IgD-negative memory B cell (primary cell): ENCODE data around the gene MTCL1. TPM values are rescaled to one million over a fixed set of nuclear protein-coding genes. Genes with fewer than 3 reads are reported as not detected.

ENCODE experiments used
- H3K27ac Mint-ChIP-seq, 3 donors: one replicate each; pipeline ENCODE4 v1.8.0; 2020 to 2022; ENCODE audit warnings: mild to moderate bottlenecking in 3 of 3, mixed read lengths in 3 of 3, moderate library complexity in 1 of 3
- H3K27me3 Mint-ChIP-seq: one replicate; pipeline ENCODE4 v1.8.0; 2021; ENCODE audit warnings: mixed read lengths
- H3K36me3 Mint-ChIP-seq: one replicate; pipeline ENCODE4 v1.8.0; 2020; ENCODE audit warnings: mild to moderate bottlenecking, mixed read lengths
- H3K4me1 Mint-ChIP-seq, 3 donors: one replicate each; pipeline ENCODE4 v1.8.0; 2020 to 2022; ENCODE audit warnings: mixed read lengths in 3 of 3, mild to moderate bottlenecking in 1 of 3
- H3K4me3 Mint-ChIP-seq, 4 donors: one replicate each; pipeline ENCODE4 v1.8.0; 2020 to 2022; ENCODE audit warnings: mild to moderate bottlenecking in 4 of 4, mixed read lengths in 4 of 4, moderate library complexity in 3 of 4
- H3K9me3 Mint-ChIP-seq, 3 donors: one replicate each; pipeline ENCODE4 v1.8.0; 2020 to 2021; ENCODE audit warnings: mixed read lengths in 3 of 3, mild to moderate bottlenecking in 1 of 3
- polyA plus RNA-seq: library from polyadenylated mRNA; unstranded; fragments of 300-500 nt; fragmentation: Illumina TruSeq; gene quantifications from one replicate; pipeline ENCODE4 v1.2.3, GENCODE V29; 2021

MTCL1 gene
- polyA plus RNA-seq, 1 donor from 2014 or later = 0.28 TPM

DNA sequence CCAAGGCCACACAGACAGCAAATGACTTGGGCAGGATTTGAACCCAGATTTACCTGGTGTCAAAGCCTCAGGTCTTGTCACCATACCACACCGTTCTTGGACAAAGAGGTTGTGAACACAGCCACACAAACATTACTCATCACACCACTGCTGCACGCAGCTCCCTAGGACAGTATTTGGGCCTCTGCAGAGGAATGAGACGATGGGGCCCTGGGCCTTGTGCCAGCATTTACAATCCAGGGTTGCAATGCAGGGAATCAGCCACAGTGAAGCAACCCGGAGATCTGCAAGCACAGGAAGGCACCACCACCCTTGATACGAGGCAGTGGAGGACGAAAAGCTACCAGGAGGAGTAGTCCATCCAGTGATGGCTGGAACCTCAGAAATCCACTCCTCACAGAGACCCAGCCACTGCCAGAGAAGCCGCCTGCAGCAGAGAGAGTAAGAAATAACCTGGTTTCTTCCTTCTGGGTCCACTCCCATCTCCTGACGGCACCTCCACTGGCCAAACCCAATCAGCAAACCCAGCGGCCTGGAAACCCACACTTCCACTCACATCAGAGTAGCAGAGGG lies 3.7 kb upstream of the MTCL1 start:
- Mint-ChIP-seq H3K36me3 (no peaks in the 10 kb centered on the region), H3K27ac (no peak overlapping the region), H3K4me3 (peak overlapping the region in 1 of 4 donors; percentile 47), H3K27me3 (peaks cover 22% of the 10 kb centered on the region), H3K9me3 (no peaks in the 10 kb centered on the region), H3K4me1 (peaks cover 6 to 15% (median 7%) of the 10 kb centered on the region in 3 donors)

DNA sequence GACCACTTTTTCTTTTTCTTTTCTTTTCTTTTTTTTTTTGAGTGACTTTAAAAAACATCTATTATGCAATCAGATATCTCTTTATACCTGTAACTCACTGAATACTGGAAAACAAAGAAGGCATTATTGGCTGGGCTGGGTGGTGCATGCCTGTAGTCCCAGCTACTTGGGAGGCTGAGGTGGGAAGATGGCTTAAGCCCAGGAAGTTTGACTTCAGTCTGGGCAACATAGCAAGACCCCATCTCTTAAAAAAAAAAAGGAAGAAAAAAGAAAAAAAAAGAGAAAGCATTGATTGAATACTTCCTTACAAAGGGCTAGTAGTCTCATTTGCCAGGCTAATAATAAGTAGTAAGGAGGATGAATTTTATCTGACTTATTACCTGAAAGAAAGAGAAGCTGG lies 2.7 kb upstream of the MTCL1 start:
- Mint-ChIP-seq H3K4me1 (peaks cover 12 to 23% (median 13%) of the 10 kb centered on the region in 3 donors), H3K27ac (peak overlapping the region in 1 of 3 donors; percentile 68), H3K9me3 (no peaks in the 10 kb centered on the region), H3K4me3 (peak overlapping the region in 2 of 4 donors; percentile 13 to 95), H3K27me3 (peaks cover 25% of the 10 kb centered on the region), H3K36me3 (no peaks in the 10 kb centered on the region)

DNA sequence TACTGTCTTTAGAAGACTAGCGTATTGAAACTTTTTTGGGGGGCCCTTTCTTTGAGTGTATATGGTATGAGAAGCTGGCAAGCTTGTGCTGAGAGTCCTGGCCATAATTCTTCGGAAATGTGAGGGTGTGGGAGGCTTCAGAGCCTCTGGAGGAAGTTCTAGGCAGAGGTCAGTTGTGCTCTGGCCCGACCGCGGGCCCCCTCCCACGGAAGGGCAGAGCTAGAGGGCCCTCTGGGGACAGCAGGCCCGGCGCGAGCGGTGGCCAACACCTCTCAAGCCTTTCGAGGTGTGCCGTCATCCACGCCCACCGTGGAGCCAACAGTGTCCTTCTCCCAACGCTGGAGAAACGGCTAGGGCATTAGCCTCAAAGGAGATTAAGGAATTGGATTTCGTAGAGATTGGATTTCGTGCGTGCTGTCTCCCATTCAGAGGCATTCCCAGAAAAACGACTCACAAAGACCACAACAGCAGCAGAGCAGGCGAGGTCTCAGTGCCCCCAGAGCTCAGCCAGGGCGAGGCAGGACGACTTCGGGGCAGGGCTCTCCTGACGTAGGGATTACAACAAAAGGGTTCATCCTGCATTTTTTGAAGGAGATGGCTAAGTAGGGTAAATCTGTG lies 2.2 kb upstream of the MTCL1 start:
- H3K36me3 Mint-ChIP-seq = no peaks in the 10 kb centered on the region
- no peaks in the 10 kb centered on the region for H3K9me3 Mint-ChIP-seq
- peak overlapping the region in 1 of 3 donors; percentile 68 for H3K27ac Mint-ChIP-seq
- H3K4me3 Mint-ChIP-seq = peak overlapping the region in 2 of 4 donors; percentile 13 to 95
- peaks cover 14 to 27% (median 15%) of the 10 kb centered on the region in 3 donors for H3K4me1 Mint-ChIP-seq
- H3K27me3 Mint-ChIP-seq = peaks cover 25% of the 10 kb centered on the region

DNA sequence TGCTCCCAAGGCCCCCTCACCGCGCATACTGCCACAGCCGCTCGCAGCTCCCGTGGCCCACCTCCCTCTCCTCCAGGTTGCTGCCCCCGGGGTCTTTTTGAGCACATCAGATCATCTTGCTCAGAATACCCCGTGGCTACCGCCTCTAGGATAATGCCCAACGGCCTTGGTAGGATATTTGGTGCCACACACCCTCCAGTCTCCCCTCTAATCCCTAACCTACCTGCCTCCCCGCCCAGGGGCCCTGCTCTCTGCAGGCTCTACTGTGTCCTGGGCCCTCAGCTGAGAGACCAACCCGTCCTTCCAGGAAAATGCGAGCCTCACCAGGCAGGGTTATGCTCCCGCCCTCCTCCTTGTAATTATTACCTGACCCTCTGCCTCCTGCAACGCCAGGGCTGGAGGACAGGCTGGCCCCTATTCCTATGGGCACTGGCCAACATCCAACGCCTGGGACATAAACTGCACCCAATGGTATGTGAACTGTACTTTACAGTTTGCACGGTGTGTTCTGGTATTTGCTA lies 1.5 kb upstream of the MTCL1 start:
- peaks cover 14 to 27% (median 16%) of the 10 kb centered on the region in 3 donors for H3K4me1 Mint-ChIP-seq
- H3K27me3 Mint-ChIP-seq = peaks cover 25% of the 10 kb centered on the region
- H3K4me3 Mint-ChIP-seq = peak overlapping the region; percentile 88 to 95 (median 92)
- H3K9me3 Mint-ChIP-seq = no peaks in the 10 kb centered on the region
- H3K27ac Mint-ChIP-seq = peak overlapping the region in 1 of 3 donors; percentile 46
- no peaks in the 10 kb centered on the region for H3K36me3 Mint-ChIP-seq

DNA sequence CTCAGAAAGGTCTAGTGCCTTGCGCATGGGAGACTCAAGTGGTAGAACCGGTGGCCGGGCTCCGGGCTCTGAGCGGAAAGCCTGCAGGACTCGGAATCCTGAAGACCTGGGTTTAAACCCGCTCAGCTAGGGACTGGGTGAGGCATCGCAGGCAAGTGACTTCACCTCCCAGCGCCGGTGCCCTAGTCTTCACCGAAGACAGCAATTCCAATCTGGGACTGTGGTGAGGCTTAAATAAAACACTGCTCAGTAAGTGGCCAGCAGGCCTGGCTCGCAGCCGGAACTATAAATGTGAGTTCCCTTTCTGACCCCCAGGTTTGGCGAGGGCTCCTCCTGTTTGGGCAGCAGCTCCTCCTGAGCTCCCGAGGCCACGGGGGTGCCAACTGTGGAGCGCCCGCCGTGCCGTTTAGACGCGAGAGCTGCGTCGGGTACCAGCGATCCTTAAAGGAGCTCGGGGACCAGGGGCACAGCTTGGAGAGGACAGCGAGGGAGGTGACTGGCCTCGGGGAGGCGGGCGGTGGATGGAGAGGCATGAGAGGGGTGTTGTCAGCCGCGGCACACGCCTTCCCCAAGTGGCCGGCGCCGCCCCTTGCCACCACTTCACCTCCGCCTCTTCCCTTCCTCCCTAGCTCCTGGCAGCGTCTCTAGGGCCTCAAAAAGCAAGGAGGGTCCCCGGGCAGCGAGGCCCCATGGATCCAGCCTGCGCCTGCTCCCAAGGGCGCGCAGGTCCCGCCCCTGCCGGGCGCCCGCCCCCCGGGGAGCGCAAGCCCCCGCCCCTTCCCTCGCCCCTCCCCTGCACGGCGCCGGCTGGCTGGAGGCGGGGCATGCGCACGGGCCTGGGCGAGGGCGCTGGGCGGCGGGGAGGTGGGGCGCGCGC lies 757 bp upstream of the MTCL1 start:
- Mint-ChIP-seq H3K9me3 (no peaks in the 10 kb centered on the region), H3K36me3 (no peaks in the 10 kb centered on the region), H3K27me3 (peaks cover 23% of the 10 kb centered on the region), H3K4me1 (peaks cover 14 to 27% (median 16%) of the 10 kb centered on the region in 3 donors), H3K27ac (peak overlapping the region in 2 of 3 donors; percentile 46 to 83), H3K4me3 (peak overlapping the region; percentile 88 to 95 (median 92))

DNA sequence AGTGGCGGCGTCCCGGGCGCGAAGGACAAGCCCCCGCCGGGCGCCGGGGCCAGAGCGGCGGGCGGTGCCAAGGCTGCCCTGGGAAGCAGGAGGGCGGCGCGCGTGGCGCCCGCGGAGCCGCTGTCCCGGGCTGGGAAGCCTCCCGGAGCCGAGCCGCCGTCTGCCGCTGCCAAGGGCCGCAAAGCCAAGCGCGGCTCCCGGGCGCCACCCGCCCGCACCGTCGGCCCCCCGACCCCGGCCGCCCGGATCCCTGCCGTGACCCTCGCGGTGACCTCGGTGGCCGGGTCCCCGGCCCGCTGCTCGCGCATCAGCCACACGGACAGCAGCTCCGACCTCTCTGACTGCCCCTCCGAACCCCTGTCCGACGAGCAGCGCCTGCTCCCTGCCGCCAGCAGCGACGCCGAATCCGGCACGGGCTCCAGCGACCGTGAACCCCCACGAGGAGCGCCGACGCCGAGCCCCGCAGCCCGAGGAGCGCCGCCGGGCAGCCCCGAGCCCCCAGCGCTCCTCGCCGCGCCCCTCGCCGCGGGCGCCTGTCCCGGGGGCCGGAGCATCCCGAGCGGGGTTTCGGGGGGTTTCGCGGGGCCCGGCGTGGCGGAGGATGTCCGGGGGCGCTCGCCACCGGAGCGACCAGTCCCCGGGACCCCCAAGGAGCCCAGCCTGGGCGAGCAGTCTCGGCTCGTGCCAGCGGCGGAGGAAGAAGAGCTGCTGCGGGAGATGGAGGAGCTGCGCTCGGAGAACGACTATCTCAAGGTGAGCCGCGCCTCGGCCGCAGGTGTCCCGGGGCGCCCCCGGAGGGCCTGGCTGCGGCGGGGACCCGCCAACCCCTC lies 820 bp downstream of the MTCL1 start:
- Mint-ChIP-seq H3K27me3 (peaks cover 20% of the 10 kb centered on the region), H3K36me3 (no peaks in the 10 kb centered on the region), H3K27ac (peak overlapping the region in 2 of 3 donors; percentile 82 to 91), H3K4me3 (peak overlapping the region; percentile 88 to 97 (median 94)), H3K4me1 (peaks cover 14 to 27% (median 16%) of the 10 kb centered on the region in 3 donors), H3K9me3 (no peaks in the 10 kb centered on the region)

DNA sequence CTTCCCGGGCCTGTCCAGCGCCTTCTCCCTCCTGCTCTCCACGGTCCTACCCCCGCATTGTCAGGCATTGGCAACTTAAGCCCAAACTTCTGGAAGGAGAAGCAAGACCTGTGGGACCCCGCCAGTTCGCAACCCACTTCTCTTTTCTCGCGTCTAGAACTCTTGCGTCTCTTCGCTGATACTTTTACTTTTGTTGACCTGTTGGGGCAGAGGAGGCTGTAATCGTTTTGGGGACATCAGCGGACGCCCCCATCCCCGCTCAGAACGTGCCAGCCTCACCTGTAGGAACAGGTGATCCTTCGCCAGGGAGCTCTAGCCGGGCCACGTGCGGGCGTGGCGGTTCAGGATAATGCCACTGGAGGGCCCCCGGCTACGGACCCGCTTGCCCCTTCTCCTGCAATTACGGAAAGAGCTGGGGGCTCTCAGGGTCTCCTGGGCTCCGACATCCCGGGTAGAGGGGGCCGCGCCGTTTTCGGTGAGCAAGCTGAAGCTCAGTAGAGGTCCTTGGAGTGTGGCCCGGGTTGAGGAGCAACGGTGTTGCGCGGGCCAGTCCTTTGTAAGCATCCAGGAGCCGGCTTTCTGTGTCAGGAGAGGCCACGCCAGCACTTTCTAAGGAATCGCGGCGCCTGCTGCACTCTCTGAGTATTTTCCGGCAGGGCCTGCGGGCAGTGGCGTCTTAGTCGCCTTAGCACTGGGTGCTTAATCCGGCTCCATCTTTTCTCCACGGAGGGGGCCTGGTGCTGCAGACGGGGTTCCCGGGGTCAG lies 1.6 kb downstream of the MTCL1 start:
- Mint-ChIP-seq H3K4me3 (peak overlapping the region; percentile 88 to 97 (median 94)), H3K4me1 (peaks cover 14 to 27% (median 16%) of the 10 kb centered on the region in 3 donors), H3K27ac (peak overlapping the region in 2 of 3 donors; percentile 82 to 91), H3K27me3 (peaks cover 20% of the 10 kb centered on the region), H3K36me3 (no peaks in the 10 kb centered on the region), H3K9me3 (no peaks in the 10 kb centered on the region)

DNA sequence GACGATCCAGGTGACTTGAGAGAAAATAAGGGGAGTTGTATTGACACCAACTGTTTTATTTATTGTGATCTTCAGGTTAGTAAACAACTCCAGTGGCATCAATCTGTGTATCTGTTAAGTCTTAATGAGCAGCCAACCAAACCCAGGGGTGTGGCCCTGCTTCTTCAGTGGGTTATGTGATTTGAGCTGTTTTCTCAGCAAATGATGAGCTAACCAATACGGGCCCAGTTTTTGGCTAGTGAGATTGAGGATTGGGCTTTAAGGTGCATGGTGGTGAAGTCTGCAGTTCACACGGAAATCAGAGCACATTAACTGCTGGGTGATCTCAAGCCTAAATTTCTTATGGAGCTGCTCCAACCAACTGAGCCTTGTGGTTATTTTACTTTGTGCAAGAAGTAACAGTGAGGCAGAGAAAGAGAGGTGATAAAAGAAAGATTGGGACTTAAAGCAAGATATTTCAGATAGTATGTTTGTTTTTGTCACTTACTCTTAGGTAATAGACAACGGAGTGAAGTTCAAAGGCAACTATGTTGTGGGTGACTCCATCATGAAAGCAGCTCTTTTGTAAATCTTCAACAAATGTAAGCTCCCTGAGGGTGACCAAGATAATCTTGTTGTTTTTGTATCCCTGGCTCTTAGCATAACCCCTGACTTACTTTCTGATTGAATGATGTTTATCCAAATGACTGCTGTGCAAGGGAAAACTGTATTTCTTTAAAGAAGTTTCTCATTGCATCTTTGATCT lies 2.4 kb downstream of the MTCL1 start:
- H3K27ac Mint-ChIP-seq = peak overlapping the region in 2 of 3 donors; percentile 16 to 82
- peaks cover 20% of the 10 kb centered on the region for H3K27me3 Mint-ChIP-seq
- peaks cover 14 to 27% (median 16%) of the 10 kb centered on the region in 3 donors for H3K4me1 Mint-ChIP-seq
- H3K4me3 Mint-ChIP-seq = peak overlapping the region; percentile 88 to 97 (median 94)
- H3K36me3 Mint-ChIP-seq = no peaks in the 10 kb centered on the region
- H3K9me3 Mint-ChIP-seq = peaks cover 0 to 2% (median 0%) of the 10 kb centered on the region in 3 donors

DNA sequence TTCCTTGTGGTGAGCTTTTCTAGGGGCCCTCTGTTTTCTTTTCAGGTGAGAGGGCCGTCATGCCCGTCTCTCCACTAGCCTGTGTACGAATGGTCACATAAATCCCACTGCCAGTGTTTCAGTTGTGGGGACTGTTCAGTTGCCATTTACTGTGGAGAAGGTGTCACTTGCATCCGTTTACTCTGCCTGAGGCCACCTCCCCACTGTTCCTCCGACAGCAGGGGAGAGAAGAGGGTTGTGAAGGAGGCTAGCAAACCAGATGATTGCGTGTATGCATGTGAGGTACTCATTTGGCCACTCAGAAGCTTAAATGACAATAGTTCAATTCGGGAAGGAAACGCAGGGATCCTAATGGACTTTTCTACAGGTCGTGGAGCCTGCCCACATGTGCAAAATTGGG lies 3.3 kb downstream of the MTCL1 start:
- peak overlapping the region in 1 of 4 donors; percentile 92 for H3K4me3 Mint-ChIP-seq
- H3K36me3 Mint-ChIP-seq = no peaks in the 10 kb centered on the region
- H3K9me3 Mint-ChIP-seq = peaks cover 0 to 2% (median 0%) of the 10 kb centered on the region in 3 donors
- peaks cover 12% of the 10 kb centered on the region for H3K27me3 Mint-ChIP-seq
- H3K27ac Mint-ChIP-seq = peak overlapping the region in 2 of 3 donors; percentile 8 to 10
- peaks cover 14 to 20% (median 16%) of the 10 kb centered on the region in 3 donors for H3K4me1 Mint-ChIP-seq

DNA sequence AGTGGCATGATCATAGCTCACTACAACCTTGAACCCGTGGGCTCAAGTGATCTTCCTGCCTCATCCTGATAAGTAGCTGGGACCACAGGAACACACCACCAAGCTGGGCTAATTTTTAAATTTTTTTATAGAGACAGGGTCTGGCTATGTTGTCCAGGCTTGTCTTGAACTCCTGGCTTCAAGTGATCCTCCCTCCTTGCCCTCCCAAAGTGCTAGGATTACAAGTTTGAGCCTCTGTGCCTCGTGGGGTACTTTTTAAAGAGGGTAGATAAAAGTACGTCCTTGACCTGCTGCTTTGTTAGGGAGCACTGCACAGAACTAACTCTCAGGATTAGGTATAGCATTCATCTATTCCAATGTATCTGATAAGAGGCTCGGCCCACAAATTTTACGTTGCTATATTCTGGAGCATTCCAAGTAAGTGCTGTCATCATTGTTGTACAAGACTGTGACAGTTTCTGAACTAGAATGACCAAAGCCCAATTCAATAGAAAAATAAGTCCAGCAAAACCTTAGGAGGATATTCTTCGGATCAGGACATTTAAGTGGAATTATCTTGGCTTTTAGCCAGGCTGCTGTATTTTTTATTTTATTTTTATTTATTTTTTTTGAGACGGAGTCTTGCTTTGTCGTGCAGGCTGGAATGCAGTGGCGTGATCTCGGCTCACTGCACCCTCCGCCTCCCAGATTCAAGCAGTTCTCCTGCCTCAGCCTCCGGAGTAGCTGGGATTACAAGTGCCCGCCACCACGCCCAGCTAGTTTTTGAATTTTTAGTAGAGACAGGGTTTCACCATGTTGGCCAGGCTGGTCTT lies 4.1 kb downstream of the MTCL1 start:
- Mint-ChIP-seq H3K4me3 (peak overlapping the region in 1 of 4 donors; percentile 75), H3K9me3 (peaks cover 0 to 3% (median 0%) of the 10 kb centered on the region in 3 donors), H3K27me3 (peaks cover 9% of the 10 kb centered on the region), H3K36me3 (no peaks in the 10 kb centered on the region), H3K4me1 (peaks cover 10 to 14% (median 11%) of the 10 kb centered on the region in 3 donors), H3K27ac (no peak overlapping the region)

DNA sequence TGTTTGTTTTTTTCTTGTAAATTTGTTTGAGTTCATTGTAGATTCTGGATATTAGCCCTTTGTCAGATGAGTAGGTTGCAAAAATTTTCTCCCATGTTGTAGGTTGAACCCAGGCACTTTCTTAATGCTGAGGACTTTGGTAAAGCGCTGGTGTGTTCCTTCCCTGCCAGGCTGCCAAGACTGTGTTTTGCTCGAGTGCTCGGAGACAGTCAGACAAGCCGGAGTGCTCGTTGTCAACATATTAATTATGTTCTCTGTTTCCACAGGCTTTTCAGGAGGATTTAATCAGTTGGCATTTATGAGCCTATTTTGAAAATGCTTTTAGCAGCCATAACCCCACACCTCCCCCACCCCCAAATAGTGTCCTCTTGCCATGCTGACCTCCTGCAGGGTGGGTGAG lies 6.4 kb downstream of the MTCL1 start:
- no peak overlapping the region for H3K27ac Mint-ChIP-seq
- H3K4me3 Mint-ChIP-seq = no peak overlapping the region
- peaks cover 6% of the 10 kb centered on the region for H3K27me3 Mint-ChIP-seq
- H3K36me3 Mint-ChIP-seq = no peaks in the 10 kb centered on the region
- H3K4me1 Mint-ChIP-seq = peaks cover 7 to 10% (median 9%) of the 10 kb centered on the region in 3 donors
- H3K9me3 Mint-ChIP-seq = peaks cover 0 to 3% (median 0%) of the 10 kb centered on the region in 3 donors

DNA sequence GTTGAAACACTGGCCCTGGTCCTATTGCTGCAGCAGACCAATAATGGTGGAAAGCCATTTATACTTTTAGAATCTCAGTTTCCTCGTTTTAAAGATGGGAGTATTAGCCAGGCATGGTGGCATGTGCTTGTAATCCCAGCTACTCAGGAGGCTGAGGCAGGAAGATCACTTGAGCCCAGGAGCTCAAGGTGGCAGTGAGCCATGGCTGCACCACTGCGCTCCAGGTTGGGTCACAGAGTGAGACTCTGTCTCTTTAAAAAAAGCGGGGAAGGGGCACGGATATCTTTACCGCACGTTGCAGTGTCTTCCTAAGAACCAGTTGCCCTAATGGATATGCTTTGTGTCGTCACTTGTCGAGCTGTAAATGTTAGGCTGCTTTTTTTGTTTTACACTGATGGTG lies 8.3 kb downstream of the MTCL1 start:
- Mint-ChIP-seq H3K4me3 (no peak overlapping the region), H3K27ac (no peak overlapping the region), H3K9me3 (peaks cover 0 to 3% (median 0%) of the 10 kb centered on the region in 3 donors), H3K4me1 (peaks cover 0 to 2% (median 0%) of the 10 kb centered on the region in 3 donors), H3K27me3 (peaks cover 7% of the 10 kb centered on the region), H3K36me3 (no peaks in the 10 kb centered on the region)
